ENCODE results near the gene FKBP9.

FKBP9 gene

GRCh38 chr7:33009734-33010133 is 52.5 kb downstream of the FKBP9 start:
- no peak for DNase-seq

- no peak for DNase-seq
These were observed 55.1 kb downstream of the FKBP9 start for GRCh38 chr7:33012364-33012763.

GRCh38 chr7:33024189-33024757 is 67.0 kb downstream of the FKBP9 start:
- no peak for DNase-seq

- DNase-seq: no peak
These were observed 78.5 kb downstream of the FKBP9 start for GRCh38 chr7:33035776-33036175.

- DNase-seq: no peak
These were observed 81.4 kb downstream of the FKBP9 start for GRCh38 chr7:33038639-33039038.

GRCh38 chr7:33039257-33039902 is 82.1 kb downstream of the FKBP9 start:
- DNase-seq: no peak

GRCh38 chr7:33039903-33040292 is 82.7 kb downstream of the FKBP9 start:
- DNase-seq: no peak

- no peak for DNase-seq
These were observed 83.7 kb downstream of the FKBP9 start for GRCh38 chr7:33040803-33041516.

- DNase-seq: no peak
These were observed 84.6 kb downstream of the FKBP9 start for GRCh38 chr7:33041631-33042428.

GRCh38 chr7:33043501-33044400 is 86.5 kb downstream of the FKBP9 start:
- no peak for DNase-seq

- DNase-seq: no peak
These were observed 87.1 kb downstream of the FKBP9 start for GRCh38 chr7:33044401-33044718.

GRCh38 chr7:33044986-33045385 is 87.7 kb downstream of the FKBP9 start:
- no peak for DNase-seq

- no peak for DNase-seq
These were observed 91.0 kb downstream of the FKBP9 start for GRCh38 chr7:33048257-33048656.

- no peak for DNase-seq
These were observed 91.5 kb downstream of the FKBP9 start for GRCh38 chr7:33048704-33049103.

- DNase-seq: no peak
These were observed 93.5 kb downstream of the FKBP9 start for GRCh38 chr7:33050535-33051318.

GRCh38 chr7:33053721-33054120 is 96.5 kb downstream of the FKBP9 start:
- no peak for DNase-seq

GRCh38 chr7:33054261-33054964 is 97.2 kb downstream of the FKBP9 start:
- DNase-seq: no peak

- no peak for DNase-seq
These were observed 97.9 kb downstream of the FKBP9 start for GRCh38 chr7:33055158-33055557.

All from activated CD8-positive, alpha-beta memory T cell treated with anti-CD3 and anti-CD28 coated beads for 24 hours (primary cell).